GM13976 (cell line): Measurements from ENCODE around the gene DPP6.

ENCODE experiments used
- DNase-seq: peaks from one replicate; pipeline ENCODE4 v3.0.0; 2012; ENCODE audit warnings: low spot score
- in situ Hi-C: fragments of 300-500 bp; cut with MboI; formaldehyde crosslinking; loops from one replicate; pipeline ENCODE4 v1.12.0; 2022; ENCODE audit warnings: low sequenced_read_pairs, mixed read lengths, inconsistent platforms; ENCODE audit not compliant: unreplicated experiment
- TF ChIP-seq, protein P1 (sequence below): IDR thresholded peaks from 2 replicates; pipeline ENCODE4 v1.5.1; 2012; ENCODE audit warnings: borderline replicate concordance, mild to moderate bottlenecking; ENCODE audit not compliant: insufficient read depth; ENCODE audit errors: extremely low read depth, missing control alignments, control extremely low read depth

DPP6 gene

DNA sequence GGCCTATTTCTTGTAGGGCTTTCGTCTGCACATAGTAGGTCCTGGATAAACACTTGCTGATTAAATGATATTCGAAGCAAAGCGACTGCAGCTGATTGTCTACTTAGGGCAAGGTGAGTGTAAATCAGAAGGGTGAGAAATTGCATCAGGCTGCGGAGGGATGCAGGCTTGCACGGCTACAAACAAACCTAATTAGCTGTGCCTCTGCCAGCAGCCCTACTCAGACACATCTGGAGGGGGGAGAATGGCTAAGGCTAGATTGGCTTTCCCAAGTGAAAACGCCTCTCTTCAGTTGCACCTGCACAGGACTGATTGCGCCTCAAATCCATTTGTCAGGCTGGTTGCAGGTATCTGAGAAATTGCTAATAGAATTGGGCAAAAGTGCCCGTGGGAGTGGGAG lies 247.5 kb downstream of the DPP6 start:
- TF ChIP-seq, protein P1, sequence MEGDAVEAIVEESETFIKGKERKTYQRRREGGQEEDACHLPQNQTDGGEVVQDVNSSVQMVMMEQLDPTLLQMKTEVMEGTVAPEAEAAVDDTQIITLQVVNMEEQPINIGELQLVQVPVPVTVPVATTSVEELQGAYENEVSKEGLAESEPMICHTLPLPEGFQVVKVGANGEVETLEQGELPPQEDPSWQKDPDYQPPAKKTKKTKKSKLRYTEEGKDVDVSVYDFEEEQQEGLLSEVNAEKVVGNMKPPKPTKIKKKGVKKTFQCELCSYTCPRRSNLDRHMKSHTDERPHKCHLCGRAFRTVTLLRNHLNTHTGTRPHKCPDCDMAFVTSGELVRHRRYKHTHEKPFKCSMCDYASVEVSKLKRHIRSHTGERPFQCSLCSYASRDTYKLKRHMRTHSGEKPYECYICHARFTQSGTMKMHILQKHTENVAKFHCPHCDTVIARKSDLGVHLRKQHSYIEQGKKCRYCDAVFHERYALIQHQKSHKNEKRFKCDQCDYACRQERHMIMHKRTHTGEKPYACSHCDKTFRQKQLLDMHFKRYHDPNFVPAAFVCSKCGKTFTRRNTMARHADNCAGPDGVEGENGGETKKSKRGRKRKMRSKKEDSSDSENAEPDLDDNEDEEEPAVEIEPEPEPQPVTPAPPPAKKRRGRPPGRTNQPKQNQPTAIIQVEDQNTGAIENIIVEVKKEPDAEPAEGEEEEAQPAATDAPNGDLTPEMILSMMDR: no peak
- in situ Hi-C loops: no loop called here
- DNase-seq: no peak

DNA sequence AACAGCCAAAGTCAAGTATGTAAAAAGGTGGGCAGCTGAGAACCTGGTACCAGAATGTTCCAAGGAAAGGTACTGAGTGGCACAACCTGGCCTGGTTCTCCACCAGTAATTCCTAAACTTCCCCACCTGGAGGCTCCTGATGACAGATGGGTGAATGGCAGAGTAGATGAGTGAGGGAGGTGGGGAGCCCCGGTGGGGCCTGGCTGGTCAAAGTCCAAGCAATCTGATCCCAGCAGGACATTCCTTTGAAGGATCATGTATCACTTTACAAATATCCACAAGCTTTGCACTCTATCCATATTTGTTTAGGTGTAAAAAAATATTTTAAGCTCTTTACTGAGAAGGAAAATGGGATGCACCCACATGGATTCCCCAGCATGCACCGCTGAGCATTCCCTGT lies 250.2 kb downstream of the DPP6 start:
- TF ChIP-seq, protein P1: no peak
- DNase-seq: no peak
- in situ Hi-C loops: no loop called here

DNA sequence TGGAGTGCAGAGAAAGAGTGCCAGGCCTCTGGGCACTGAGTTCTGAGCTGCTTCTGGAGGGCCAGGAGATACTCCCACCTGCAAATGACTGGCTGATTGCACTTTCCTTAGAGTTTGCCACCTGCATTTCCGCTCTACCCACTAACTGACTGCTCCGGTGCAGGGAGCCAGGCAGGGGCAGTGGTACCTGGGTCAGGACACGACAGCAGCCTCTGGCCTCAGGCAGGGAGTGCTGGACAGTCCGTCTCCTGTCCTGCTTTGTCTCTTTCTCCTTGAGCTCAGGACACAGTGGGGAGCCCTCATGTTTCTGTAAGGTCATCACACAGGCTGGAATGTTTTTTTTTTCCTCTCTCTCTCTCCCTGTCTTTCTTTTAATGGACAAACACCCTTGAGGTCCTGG lies 252.0 kb downstream of the DPP6 start:
- TF ChIP-seq, protein P1: no peak
- in situ Hi-C loops: no loop called here
- DNase-seq: no peak

DNA sequence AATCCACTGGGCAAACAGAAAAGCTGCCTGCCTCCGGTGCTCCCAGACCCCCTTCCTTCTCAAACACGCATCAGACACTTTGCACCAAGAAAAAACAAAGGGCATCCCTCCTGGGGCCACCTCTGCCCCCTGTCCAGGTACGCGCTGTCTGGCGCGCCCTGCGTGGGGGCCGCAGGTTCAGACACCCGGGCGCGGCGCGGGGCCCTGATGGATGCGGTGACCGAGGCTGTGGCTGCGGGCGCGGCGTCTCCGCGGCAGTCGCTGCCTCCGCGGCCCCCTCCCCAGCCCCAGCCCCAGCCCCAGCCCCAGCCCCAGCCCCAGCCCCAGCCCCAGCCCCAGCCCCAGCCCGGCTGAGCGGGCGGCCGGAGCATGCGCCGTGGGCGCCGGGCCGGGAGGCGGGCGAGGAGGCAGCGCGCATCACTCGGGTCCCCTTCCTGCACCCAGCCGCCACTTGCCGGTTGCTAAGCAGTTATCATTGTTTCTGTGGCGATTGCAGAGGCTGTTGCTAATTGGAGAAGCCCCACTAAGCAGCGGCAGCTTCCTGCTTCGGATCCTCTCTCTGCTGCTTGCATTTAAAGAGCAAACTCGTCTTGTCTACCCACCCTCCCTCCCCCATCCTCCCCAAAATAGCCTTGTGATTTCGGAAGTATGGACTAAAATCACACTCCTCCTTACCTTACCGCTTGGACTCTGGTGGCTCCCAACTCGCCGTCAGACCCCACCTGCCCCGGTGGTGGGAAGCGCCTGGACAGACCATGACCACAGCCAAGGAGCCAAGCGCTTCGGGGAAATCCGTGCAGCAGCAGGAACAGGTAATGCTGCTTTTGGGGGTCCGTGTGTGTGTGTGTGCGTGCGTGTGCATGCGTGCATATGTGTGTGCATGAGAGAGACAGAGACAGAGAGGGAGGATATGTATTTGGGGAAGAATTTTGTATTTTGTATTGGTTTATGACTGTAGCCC lies 252.8 kb downstream of the DPP6 start:
- no peak for DNase-seq
- in situ Hi-C loops: no loop called here
- TF ChIP-seq, protein P1: no peak

DNA sequence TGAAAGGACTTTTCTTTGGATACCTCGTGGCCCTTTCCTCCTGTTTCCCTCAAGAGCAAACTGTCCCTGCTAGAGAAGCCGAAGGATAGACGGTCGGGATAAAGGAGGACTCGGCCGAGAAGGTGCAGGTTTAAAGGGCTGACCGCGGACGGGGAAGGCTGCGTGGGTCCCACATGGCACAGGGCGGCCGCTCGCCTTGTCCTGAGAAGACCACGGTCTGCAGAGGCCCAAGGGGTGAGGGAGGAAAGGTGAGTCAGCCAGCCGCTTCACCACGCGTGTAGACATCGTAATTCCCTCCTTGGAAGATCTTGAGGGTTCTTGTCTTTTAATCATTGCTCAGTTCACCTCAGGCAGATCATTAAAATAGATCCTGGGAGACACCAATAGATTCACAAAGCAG lies 253.8 kb downstream of the DPP6 start:
- TF ChIP-seq, protein P1: no peak
- in situ Hi-C loops: no loop called here
- no peak for DNase-seq

DNA sequence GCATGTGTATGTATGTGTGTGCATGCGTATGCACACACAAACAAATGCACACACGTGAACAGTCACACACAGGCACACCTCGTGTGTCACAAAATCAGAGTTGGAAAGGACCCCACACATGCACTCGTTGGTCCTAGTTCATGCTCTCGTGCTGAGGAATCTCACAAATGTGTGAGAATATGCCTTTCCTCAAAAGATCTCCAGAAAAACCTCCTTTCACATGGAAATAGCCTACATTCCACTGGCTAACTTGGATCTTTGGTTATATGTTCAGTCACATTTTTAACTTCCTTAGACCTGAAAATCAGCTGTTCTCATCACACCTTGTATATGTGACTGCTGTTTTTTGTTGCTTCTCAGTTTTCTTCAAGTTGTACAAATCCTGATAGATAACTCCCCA lies 256.7 kb downstream of the DPP6 start:
- in situ Hi-C loops: no loop called here
- TF ChIP-seq, protein P1: no peak

More for the DNA sequence above, 256.7 kb downstream of the DPP6 start:
- DNase-seq: no peak
